Endometrium (tissue), 2 donors: ENCODE results near the gene FZR1.

ENCODE experiments used
- FAIRE-seq: peaks from 2 replicates; lab custom pipeline; 2012; peaks lifted over from hg19 to GRCh38; lab: Jason Lieb, UNC
- donor health status: control.
- donor health status: control.

FZR1 gene

DNA sequence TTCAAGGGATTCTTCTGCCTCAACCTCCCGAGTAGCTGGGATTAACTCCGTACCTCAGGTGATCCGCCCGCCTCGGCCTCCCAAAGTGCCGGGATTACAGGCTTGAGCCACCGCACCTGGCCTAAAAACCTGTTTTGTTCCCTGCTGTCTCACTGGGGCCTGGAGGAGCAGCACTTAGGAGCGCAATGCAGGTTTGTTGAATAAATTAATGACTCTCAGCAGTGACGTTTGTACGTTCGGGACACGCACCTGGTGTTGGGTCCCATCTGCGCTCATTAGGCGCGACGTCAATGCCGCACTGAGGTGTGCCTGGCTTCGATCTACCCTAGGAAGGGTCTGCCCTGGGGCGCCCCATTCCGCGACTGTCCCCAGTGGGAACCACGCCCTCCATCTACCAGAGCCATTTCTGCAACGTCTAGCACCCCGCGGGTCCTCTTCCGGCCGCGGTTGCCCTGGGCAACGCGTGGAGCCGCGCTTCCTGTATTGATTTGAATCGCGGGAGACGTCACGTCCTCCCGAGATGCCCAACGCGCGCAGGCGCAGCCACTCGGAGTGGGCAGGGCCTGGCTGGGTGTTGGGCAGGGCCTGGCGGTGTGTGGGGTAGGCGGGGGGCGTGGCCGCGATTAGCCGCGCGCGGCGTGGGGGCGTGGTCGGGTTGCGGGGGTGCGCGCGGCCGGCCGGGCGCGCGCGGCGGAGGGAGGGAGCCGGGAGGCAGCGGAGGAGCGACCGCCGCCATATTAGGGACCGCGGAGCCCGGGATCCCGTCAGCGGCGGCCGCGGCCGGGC lies at the start of gene FZR1:
FZR1 (plus strand) TSS at position 714 of the 786 bp plus-strand sequence. CDS start 16,679 bp downstream, outside the sequence.
- no peak for FAIRE-seq

DNA sequence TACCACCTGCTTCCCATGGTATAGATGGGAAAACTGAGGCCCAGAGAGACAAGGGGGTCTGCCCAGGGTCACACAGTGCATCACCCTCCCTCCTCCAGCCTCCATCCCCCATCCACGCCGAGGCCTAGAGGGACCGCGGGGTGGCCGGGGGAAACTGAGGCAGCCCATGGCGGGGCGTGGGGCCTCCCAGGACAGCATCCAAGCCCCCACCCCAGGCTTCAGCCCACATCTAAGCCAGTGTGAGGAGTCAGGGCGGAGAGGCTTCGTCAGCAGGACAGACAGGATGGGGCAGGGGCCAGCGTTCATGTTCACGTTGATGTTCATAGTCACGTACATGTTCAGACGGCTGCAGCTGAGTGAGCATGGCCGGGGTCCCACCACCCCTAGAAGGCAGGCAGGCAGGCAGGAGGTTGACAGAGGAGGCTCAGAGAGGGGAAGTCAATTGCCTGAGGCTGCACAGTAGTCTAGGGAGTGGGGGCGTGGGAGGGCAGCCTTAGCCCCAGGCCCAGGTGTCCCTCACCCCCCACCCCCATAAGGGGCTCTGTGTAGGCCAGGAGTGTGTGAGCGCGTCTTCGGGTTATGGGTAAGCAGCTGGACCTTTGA lies 49.1 kb upstream of the FZR1 start:
- no peak for FAIRE-seq

DNA sequence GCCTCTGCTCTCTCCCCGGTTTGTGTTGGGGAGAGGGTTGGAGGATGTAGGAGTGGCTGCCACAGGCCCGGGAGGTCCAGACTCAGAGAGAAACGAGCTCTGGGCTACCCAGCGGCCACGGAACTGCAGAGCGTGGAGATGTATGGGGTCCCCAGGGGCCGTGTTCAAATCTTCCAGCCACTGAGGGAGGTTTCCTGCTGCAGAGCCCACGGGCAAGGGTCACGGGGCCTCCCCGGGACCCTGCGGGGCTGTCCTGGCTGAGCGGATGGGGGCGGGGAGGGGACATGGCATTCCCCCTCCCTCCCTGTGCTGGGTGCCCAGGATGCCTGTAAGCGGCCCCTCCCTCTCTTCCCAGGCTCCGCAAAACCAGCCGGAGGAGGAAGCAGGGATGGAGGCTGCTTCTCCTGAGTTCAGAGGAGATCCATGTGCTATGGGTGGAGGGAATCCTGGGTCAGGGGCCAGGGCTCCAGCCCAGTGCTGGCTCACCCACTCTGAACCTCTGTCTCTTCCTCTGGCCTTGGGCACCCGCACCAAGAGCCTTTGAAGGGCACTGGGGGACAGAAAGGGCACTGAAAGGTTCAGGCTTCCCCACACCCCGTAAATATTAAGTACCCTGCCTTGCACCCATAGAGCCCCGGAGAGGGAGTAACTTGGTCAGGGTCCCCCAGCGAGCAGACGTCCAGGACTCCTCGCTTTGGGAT lies 48.4 kb upstream of the FZR1 start:
- FAIRE-seq = no peak

DNA sequence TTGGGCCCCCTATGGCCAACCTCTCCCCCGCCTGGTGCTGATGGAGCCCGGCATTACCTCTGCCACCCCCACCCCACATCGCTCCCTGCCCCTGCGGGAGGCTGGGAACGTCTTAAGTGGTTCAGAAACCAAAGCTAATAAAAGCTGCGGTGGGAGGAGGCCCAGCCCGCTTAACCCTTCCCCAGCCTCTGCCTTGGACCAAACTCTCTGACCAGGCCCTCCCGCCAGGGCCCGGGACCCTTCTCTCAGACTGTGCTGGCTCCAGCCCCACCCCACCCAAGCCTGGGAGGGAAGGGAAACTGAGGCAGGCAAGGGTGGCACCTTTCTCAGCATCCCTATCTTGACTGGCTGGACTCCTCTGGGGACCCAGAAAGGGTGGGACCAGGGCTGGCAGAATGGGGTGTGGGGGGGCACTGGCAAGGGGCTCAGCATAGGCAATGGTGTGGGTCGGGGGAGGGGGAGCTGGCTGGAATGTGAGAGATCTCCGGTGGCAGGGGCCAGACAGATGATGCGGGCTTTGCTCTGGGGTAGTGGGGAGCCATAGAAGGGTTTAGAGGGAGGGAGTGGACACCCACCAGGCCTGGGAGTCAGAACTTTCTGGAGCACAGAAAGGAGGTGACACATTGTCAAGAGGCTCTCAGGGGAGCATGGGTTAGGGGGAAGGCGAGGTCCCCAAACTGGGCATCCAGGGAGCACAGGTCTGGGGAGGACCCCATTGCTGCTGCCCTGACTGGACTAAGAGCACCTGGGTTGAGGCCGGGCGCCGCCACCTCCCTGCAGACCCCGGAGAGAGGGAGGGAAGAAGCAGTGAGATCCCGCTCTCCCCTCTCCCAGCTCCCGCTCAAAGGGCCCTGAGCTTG lies 47.7 kb upstream of the FZR1 start:
- FAIRE-seq = no peak

DNA sequence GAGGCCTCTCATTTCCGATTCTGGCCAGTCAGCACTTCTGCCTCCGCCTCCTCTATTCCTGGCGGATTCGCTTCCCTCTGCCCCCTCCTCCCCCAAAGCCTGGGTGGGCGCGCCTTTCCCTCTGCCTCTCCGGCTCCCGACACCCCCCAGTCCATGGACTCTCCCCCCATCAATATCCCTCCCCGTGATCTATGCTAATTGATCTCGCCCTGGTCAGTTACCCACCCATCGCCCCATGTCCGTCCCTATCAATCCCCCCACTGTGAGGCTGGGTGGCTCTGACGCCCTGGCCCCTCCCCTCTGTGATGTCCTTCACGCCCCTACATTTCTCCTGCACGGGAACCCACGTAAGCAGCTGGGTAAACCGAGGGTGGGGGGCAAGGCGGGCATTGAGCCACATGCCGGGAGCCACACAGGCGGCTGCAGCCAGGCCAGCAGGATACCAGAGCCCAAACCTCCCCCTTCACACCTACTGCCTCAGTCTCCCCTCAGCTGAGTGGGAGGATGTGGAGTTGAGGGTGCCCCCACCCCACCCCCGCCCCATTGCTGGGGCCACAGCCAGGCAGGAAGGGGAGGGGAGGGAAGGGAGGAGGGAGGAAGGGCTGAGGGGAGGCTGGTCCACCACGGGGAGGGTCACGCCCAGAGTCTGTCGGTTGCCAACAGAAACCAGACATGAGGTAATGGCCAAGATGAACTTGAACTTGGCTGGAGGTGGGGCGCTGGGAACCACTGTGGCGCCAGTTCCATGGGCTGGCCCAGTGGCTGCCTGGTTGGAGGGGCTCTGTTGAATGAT lies 46.8 kb upstream of the FZR1 start:
- FAIRE-seq = no peak

DNA sequence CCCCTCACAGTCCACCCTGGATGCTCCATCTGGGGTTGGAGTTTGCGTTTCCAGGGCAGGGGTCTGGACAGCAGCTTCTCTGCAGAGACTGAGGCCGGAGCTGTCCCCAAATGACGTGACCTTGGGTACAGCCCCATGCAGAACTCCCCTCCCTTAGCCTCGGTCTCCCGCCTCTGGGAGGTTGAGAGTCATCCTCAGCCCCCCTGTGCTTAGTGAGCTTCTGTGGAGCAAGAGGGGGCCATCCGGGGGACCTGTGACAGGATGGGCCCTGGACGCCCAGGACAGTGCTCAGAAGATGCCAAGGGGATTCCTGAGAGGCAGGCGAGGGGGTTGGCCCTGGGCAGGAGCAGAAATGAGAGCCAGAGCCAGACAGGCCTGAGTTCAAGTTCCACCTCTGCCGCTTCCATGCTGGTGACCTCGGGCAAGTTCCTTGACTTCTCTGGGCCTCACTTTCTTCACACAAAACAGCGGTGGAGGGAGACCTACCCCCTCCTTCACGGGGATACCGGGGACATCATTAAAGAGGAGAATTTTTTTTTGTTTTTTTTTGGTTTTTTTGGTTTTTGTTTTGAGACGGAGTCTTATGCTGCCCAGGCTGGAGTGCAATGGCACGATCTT lies 46.0 kb upstream of the FZR1 start:
- no peak for FAIRE-seq

DNA sequence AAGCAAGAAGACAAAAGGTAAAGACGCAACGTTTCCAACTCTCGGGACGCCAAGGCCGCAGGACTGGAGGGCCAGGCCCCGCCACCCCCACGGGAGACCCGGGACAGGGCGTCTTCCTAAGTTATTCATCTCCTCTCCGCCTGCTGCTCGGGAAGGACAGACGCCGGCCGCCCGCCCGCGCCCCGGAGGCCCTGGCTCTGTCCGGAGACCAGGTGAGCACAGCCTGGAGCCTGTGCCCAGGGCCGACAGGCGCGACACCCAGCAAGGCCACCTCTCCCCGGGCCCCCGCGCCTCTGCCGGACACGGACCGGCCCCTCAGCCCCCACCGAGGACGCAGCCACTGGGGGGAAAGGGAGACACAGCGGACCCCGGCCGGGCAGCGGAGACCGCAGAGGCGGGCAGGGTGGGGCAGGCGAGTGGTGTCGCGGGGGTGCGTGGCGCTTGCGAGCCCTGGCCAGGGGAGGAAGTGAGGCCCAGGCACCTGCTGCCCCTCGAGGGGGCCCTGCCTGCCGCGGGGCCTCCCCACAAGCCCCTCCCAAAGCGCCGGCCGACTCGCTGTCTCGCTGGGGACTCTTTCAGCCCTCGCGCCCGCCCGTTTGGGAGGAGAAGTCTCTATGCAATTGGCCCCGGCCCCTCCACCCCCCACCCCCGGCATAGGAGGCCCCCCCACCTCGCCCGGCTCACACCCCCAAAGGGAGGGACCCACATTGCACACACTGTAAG lies 43.0 kb upstream of the FZR1 start:
- no peak for FAIRE-seq

DNA sequence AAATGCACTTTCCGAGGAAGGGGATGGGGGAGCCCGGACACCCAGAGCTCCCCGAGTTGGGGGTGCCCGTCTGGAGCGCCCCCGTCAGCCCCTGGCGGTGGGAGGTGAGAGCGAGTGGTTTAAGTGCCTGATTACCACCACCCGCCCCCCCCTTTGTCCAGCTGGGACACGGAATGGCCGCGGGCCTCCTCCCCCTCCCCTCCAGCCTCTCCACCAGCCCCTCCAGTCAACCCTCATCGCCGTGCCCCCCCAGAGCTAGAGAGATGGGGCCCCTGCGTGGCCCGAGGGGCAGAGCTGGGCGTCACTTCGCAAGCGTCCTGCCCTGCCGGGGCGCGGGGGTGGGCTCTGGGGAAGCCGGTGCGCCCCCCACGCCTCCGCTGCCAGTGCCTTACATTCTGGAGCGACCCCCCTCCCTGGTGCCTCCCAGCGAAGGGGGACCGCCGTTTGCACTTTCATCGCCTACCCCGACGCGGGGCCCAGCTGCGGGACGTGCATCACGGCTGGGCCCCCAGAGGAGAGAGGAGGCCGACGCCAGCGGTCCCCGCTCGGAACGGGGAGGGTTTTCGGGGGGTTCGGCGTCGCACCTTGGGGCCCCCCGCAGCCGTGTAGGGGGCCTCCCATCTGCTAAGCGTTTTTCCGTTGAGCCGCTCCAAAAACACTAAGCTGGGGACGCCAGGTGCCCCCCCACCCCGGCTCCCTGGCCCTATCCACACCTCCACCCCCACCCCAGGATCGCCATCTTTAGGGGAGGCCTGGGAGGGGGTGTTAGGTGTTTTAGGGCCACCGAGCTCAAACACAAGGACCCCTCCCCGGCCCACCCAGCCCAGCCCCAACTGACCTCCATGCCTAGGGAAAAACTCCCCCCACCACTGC lies 42.2 kb upstream of the FZR1 start:
- no peak for FAIRE-seq

DNA sequence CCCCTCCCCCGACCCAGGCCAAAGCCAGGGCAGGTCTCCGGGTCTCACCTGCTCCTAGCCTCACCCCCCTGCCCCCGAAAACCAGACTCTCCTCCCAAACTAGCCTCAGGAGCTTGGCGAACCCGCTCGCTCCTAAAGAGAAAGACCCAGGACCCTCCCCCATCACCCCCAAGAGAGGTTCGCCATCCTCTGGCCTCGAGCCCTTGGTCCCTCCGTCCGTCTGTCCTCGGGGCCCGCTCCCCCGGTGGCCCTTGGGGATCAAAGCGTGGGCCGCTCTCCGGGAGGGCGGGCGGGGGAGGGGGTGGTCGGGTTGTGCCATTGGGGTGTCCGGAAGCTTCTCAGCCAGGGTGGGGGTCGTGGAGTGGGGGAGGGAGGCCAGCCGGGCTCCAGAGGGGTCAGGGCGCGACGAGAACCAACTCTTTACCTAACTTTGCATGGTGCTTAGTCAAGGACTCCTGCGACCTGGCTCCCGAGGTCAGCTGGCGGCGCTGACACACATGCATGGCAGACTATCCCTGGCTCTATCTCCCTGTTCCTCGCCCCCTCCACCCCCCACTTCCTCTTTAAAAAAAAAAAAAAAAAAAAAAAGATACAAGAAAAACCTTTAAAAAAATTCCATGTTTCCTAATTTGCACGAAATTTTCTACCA lies 41.4 kb upstream of the FZR1 start:
- no peak for FAIRE-seq

DNA sequence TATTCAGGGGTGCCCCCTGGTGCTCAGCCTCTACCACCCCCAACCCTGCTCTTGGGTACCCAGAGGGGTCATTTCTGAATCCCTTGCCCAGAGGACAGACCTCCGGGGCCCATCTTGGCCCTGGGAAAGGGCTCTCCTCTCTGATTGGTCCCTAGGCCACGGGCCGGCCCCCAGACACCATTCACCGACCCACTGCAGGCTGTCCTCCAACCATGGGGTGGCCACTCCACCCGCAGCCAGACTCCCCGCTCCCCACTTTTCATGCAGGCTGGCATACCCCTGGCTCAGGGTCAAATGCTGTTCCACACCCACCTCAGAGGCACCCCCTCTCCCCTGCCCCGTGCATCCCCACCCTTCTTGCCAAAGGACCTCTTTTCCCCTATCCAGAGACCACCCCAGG lies 40.6 kb upstream of the FZR1 start:
- no peak for FAIRE-seq

DNA sequence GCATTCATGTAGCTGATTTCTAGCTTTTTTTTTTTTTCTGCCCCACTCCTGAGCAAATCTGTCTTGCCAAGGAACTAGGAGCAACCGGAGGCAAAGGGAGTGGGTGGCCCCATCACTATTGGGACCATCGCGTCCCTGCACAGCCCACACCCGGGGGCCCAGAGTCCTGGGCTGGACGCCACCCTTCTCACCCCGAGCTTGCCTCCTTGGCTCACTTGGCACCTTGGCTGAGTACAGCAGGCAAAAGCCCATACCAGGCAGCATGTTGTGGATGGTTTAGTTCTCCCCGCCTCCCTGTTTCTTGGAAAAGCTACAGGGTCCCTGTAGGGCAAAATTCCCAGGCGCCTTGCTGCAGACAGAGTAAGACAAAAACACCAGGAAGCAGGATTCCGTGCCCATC lies 39.5 kb upstream of the FZR1 start:
- no peak for FAIRE-seq

DNA sequence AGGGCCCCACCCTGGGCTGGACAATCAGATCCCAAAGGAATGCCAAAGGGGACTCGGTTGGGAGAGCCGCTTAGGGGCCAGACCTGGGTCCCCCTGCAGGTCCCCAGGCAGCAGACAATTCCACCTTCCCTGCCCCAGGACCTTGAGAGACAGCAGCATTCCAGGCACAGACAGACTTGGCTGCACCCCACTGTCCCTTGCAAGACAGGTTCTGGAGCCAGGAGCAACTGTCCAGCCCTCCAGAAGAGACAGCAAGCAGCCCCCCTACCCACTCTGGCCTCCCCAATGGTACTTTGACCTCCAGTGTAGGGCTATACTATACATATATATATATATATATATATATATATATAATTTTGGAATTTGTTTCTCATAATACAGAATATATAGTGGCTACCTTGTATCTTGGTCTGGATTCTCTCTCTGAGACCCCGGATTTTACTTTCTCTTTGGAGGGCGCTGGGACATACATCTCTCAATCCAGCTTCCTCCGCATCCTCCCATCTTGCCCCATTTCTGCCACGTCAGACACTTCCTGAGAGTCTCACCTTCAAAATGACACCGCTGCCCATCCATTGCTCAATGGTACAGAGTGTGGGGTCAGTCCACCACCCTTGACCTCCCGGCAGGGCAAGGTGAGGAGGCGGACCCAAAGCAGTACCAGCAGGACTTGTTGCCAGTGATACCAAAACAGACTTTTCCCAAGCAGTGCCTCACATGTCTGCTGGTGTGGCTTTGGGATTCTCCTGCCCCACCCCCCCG lies 38.5 kb upstream of the FZR1 start:
- FAIRE-seq = no peak

DNA sequence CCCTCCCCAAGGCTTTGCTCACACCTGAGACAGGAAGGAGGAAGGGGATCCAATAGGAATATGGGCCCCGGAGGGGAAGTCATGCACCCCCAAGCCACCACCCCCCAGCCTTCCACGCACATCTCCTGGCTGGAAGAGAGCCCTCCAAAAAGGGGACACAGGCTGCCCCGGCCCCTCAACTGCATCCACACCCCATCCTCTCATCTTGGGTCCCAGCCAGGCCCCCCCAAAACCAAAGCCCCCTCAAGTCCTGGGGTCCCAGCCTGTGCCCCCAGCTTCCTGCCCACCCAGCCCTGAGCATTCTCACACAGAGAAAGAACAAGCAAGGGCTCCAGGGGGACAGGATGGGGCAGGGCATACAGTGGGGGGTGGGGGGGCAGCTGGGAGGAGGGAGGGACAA lies 37.9 kb upstream of the FZR1 start:
- FAIRE-seq = no peak

DNA sequence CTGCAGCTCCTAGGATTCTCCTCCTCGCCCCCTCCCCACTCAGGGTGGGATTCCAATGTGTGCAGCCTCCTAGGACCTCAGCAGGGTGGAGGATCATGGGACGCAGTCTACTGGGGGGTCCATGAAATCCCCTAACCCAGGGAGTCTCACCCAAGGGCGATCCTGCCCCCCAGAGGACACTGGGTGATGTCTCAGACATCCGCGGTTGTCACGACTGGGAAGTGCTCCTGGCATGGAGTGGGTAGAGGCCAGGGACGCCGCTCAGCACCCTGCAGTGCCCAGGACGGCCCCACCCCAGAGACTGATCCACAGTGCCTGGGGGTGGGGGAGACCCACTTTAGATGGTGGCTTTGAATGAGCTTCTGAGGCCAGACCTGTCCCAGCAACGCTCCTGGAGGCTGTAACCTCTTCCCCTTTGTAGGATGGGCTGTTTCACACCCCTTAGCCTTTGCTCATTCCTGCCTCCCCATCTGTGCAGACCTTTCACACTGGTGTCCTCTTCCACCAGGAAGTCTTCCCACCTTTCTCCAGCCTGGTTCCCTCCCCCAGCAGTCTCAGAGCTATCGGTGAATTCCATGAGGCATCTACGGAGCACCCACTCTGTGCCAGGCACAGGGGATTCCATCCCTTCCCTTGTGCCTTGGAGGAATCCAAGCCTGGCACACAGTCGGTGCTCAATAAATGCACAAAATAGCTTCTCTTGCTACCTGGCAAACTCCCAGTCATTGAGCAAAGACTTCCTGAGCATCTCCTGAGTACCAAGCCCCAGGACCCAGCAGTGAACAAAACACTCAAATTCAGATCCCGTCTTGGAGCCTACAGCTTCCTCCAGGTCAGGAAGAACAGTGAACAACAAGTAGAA lies 36.2 kb upstream of the FZR1 start:
- FAIRE-seq = no peak

DNA sequence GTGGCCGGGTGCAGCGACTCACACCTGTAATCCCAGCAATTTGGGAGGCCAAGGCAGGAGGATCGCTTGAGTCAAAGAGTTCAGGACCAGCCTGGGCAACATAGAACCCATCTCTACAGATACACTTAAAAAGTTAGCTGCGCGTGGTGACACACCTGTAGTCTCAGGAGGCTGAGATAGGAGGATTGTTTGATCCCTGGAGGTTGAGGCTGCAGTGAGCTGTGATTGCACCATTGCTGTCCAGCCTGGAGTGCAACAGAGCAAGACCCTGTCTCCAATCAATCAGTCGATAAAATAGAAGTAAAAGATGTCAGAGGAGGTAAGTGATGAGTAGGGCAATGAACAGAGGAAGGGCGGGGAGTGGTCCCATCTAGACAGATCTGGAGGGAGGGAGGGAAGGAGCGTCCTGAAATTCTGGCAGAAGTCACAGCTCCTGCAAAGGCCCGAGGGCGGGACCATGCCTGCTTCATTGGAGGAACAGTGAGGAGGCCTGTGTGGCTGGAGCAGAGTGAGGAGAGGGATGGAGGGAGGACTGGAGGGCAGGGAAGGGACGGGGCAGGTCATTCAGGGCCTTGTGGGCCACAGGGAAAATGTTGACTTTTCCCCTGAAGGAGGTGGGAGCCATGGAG lies 35.5 kb upstream of the FZR1 start:
- no peak for FAIRE-seq

DNA sequence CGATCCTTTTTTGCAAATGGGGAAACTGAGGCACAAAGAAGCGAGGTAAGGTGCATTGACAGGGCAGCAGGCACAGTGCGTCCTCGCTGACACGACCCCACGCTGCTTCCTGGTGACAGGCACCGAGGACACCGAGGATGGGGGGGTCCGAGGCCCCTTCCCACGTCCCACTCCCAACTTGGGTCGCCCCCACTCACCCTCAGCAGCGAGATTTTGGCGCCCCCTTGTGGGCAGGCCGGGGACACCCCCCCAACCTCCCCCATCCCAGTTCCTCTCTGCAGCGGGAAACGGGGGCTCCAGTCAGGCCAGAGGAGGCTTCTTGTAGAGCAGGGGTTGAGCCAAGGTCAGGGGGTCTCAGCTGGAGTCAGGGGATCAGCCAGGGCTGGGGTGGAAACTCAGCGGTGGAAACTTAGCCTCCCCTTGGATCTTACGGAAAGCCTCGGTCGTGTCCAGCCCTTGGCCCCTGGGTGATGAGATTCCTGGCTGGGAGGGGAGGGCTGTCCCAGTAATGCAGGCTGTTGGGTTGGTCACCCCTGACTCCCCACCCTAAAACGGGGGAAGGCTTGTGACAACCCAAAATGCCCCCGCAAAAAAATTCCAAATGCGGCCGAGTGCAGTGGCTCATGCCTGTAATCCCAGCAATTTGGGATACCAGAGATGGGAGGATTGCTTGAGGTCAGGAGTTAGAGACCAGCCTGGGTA lies 34.0 kb upstream of the FZR1 start:
- FAIRE-seq = no peak
